HepG2 (cell line): Measurements from ENCODE around the gene DPAGT1. TPM values are rescaled to one million over a fixed set of nuclear protein-coding genes. Genes with fewer than 3 reads are reported as not detected.

Source experiments
- BHLHE40 ChIP-seq: IDR thresholded peaks from 2 replicates; pipeline ENCODE4 v1.6.1; 2011; ENCODE audit warnings: low read length, improper control_type of control experiment
- E2F1 ChIP-seq: sonication (generic); formaldehyde crosslinking; IDR thresholded peaks from 2 replicates; pipeline ENCODE4 v1.5.0; 2020; ENCODE audit warnings: missing genetic modification reagents
- FOXK1 ChIP-seq: sonication (generic); formaldehyde crosslinking; IDR thresholded peaks from 2 replicates; pipeline ENCODE4 v1.4.0; 2020; ENCODE audit warnings: low read depth, missing genetic modification reagents, borderline replicate concordance
- HCFC1 ChIP-seq: fragments of 150-350 bp; IDR thresholded peaks from 2 replicates; pipeline ENCODE4 v1.6.1; 2014; ENCODE audit warnings: low read depth, low read length
- HDAC2 ChIP-seq: sonication (generic); formaldehyde crosslinking; IDR thresholded peaks from 2 replicates; pipeline ENCODE4 v1.4.0; 2020; ENCODE audit warnings: missing genetic modification reagents
- MEIS2 ChIP-seq: sonication (generic); formaldehyde crosslinking; IDR thresholded peaks from 2 replicates; pipeline ENCODE4 v1.9.0; 2021; ENCODE audit warnings: mild to moderate bottlenecking, missing genetic modification reagents
- MXD3 ChIP-seq: IDR thresholded peaks from 2 replicates; pipeline ENCODE4 v1.6.1; 2016; ENCODE audit warnings: mild to moderate bottlenecking, missing biosample characterization, missing genetic modification reagents
- SOX13 ChIP-seq, 3 experiments: fragments of 450-650 bp in 1 of 3; sonication (generic) in 1 of 3; formaldehyde crosslinking in 1 of 3; IDR thresholded peaks in 2 of 3; conservative IDR thresholded peaks in 1 of 3; 2 replicates each; pipeline versions ENCODE4 v1.5.0 to v1.6.1; 2016 to 2020; ENCODE audit warnings: antibody characterized with exemption in 1 of 3, mild to moderate bottlenecking in 1 of 3, missing compliant biosample characterization in 1 of 3, missing genetic modification reagents in 1 of 3, moderate library complexity in 1 of 3
- SRSF4 ChIP-seq: fragments of 200-400 bp; formaldehyde crosslinking; IDR thresholded peaks from one replicate; pipeline ENCODE4 v1.6.1; 2018; ENCODE audit warnings: mild to moderate bottlenecking, low read depth, low read length, moderate library complexity; ENCODE audit not compliant: poor library complexity, severe bottlenecking
- TERF1 ChIP-seq: sonication (generic); formaldehyde crosslinking; IDR thresholded peaks from 2 replicates; pipeline ENCODE4 v1.8.0; 2022; ENCODE audit warnings: mild to moderate bottlenecking, missing genetic modification reagents, moderate library complexity
- TFDP2 ChIP-seq: sonication (generic); formaldehyde crosslinking; IDR thresholded peaks from 2 replicates; pipeline ENCODE4 v1.4.0; 2020; ENCODE audit warnings: missing genetic modification reagents
- TOPORS ChIP-seq: sonication (generic); formaldehyde crosslinking; IDR thresholded peaks from 2 replicates; pipeline ENCODE4 v1.8.0; 2023; ENCODE audit warnings: mild to moderate bottlenecking, missing genetic modification reagents
- XBP1 ChIP-seq: sonication (generic); formaldehyde crosslinking; IDR thresholded peaks from 2 replicates; pipeline ENCODE4 v1.5.0; 2020; ENCODE audit warnings: missing genetic modification reagents
- ZFP90 ChIP-seq: sonication (generic); formaldehyde crosslinking; IDR thresholded peaks from 2 replicates; pipeline ENCODE4 v1.8.0; 2022; ENCODE audit warnings: missing genetic modification reagents, mild to moderate bottlenecking, inconsistent platforms, borderline replicate concordance
- ZFP91 ChIP-seq: sonication (generic); formaldehyde crosslinking; IDR thresholded peaks from 2 replicates; pipeline ENCODE4 v1.9.0; 2022; ENCODE audit warnings: missing genetic modification reagents, mild to moderate bottlenecking, borderline replicate concordance
- ZNF543 ChIP-seq: sonication (generic); formaldehyde crosslinking; IDR thresholded peaks from 2 replicates; pipeline ENCODE4 v1.4.0; 2020; ENCODE audit warnings: mild to moderate bottlenecking, missing genetic modification reagents
- ZNF562 ChIP-seq: sonication (generic); formaldehyde crosslinking; IDR thresholded peaks from 2 replicates; pipeline ENCODE4 v1.8.0; 2022; ENCODE audit warnings: missing genetic modification reagents, borderline replicate concordance
- ZNF710 ChIP-seq: sonication (generic); formaldehyde crosslinking; IDR thresholded peaks from 2 replicates; pipeline ENCODE4 v1.5.0; 2020; ENCODE audit warnings: mild to moderate bottlenecking, missing genetic modification reagents, borderline replicate concordance
- ZNF724P ChIP-seq: sonication (generic); formaldehyde crosslinking; IDR thresholded peaks from 2 replicates; pipeline ENCODE4 v1.8.0; 2022; ENCODE audit warnings: missing genetic modification reagents, borderline replicate concordance
- ZZZ3 ChIP-seq: sonication (generic); formaldehyde crosslinking; IDR thresholded peaks from 2 replicates; pipeline ENCODE4 v1.4.0; 2020; ENCODE audit warnings: missing genetic modification reagents, mild to moderate bottlenecking, borderline replicate concordance
- polyA plus RNA-seq, 8 experiments: library from polyadenylated mRNA; depleted of rRNA in 3 of 8; stranded (reverse) in 7 of 8; unstranded in 1 of 8; fragments of >200 nt; fragmentation: Illumina TruSeq in 4 of 8; extraction: Trizol in 4 of 8; gene quantifications; 2 replicates each; pipeline versions ENCODE4 v1.2.1 to v1.2.3, GENCODE V29; 2011 to 2016; ENCODE audit warnings: low read depth in 4 of 8, missing spikeins in 1 of 8, mixed read lengths in 1 of 8; ENCODE audit not compliant: insufficient read depth in 1 of 8
- total RNA-seq, 5 experiments: library from RNA; depleted of rRNA; stranded (reverse); fragments of >200 nt; fragmentation: Illumina TruSeq; extraction: Trizol; gene quantifications; 2 replicates each; pipeline ENCODE4 v1.2.3, GENCODE V29; 2016; ENCODE audit warnings: low read depth in 1 of 5

Gene DPAGT1
- total and polyA plus RNA-seq, 2 of the 13 experiments (the other 11 are each of a cell fraction or from before 2014, with no cell fraction given): 37.6 to 70.7 TPM

- TF ChIP-seq ZNF543 (CRISPR knock-in tag): 0 out of 2 replicates have a peak, but pooled peaks have one; percentile 22
- TF ChIP-seq ZFP91 (CRISPR knock-in tag): peak; percentile 89
- no peak for TF ChIP-seq TERF1 (CRISPR knock-in tag)
- TF ChIP-seq XBP1 (CRISPR knock-in tag): no peak
- no peak for TF ChIP-seq SOX13 (IDR thresholded peaks at IDR 0.05)
- TF ChIP-seq SOX13 (CRISPR knock-in tag; conservative IDR thresholded peaks at IDR 0.05 in 1 of 2, IDR thresholded peaks at IDR 0.05 in 1 of 2): no peak
- TF ChIP-seq TOPORS (CRISPR knock-in tag): peak; percentile 84; the same call in 1 of the 2 replicates
- peak; percentile 50; the same call in 1 of the 2 replicates for TF ChIP-seq MEIS2 (CRISPR knock-in tag)
- peak; percentile 82 for TF ChIP-seq TFDP2 (CRISPR knock-in tag)
- peak; percentile 87; the same call in 1 of the 2 replicates for TF ChIP-seq MXD3 (CRISPR knock-in tag)
- TF ChIP-seq FOXK1 (CRISPR knock-in tag): peak; percentile 97
- no peak for TF ChIP-seq ZNF562 (CRISPR knock-in tag)
- TF ChIP-seq E2F1 (CRISPR knock-in tag): no peak
- TF ChIP-seq HDAC2 (CRISPR knock-in tag): 0 out of 2 replicates have a peak, but pooled peaks have one; percentile 23
- no peak for TF ChIP-seq SRSF4
- no peak for TF ChIP-seq ZZZ3 (CRISPR knock-in tag)
- TF ChIP-seq HCFC1: peak; percentile 46; the same call in 1 of the 2 replicates
- peak; percentile 86 for TF ChIP-seq BHLHE40
- TF ChIP-seq ZNF724P (CRISPR knock-in tag): peak; percentile 72; the same call in 1 of the 2 replicates
- TF ChIP-seq ZNF710: no peak; the same call in 1 of the 2 replicates
- TF ChIP-seq ZFP90 (CRISPR knock-in tag): no peak; the same call in 1 of the 2 replicates
These were observed 19.6 kb upstream of the DPAGT1 start, which contains the start of gene HINFP (continued) for GRCh38 chr11:119121008-119121810.
